ENCODE results near the gene GAB2.

Gene GAB2

DNA sequence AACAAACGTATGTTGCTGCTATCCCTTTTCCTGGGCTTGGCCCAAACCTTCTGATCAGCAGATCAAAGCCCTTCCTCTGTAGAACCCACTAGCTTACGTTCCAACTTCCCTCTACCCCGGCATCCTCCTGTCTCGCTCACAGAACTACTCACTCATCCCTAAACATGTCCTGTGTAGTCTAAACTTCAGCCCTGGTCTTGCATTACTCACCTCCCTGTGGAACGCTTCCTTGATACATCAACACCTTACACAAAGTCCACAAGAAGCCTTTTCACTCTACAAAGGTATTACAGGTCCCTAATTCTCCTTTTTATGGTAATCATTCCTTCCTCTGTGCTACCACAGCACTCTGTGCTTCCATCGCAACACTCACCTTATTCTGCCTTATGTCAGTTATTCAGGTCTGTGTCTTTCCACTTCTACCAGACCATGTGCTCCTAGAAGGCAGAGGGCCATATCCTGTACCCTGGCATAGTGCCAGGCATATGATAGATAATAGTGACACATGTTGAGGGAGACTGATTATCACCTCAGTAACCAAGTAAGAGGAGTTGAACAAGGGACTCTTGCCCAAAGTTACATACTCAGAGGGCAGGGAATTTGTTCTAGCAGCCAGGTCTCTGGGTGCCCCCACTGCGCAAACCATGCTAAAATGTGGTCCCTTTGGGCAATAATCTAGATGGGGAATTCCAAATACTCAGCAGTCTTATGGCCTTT lies 187.3 kb downstream of the GAB2 start:
- Histone ChIP-seq H3K27me3 (replicated peaks in 2 of 5; ENCODE audit: control insufficient read depth in 4 of 5, insufficient read depth in 5 of 5, low read length in 4 of 5) (no peaks in the 10 kb centered on the region), H3K9me3 (ENCODE audit: control extremely low read depth in 1 of 5, control insufficient read depth in 4 of 5, insufficient read depth in 2 of 5, low read depth in 1 of 5, low read length in 4 of 5) (no peaks in the 10 kb centered on the region), H3K4me3 (ENCODE audit: control insufficient read depth in 1 of 7, extremely low read depth in 1 of 7, insufficient read depth in 4 of 7, low read depth in 2 of 7, low read length in 6 of 7) (no peak overlapping the region), H3K27ac (ENCODE audit: insufficient read depth in 1 of 2, low read depth in 1 of 2, low read length in 2 of 2, poor library complexity in 1 of 2, severe bottlenecking in 2 of 2) (no peak overlapping the region), H3K4me1 (ENCODE audit: control extremely low read depth in 1 of 4, control insufficient read depth in 4 of 4, insufficient read depth in 4 of 4, low read length in 3 of 4) (peaks cover 2 to 22% (median 11%) of the 10 kb centered on the region in 4 experiments), H3K36me3 (ENCODE audit: control insufficient read depth in 4 of 4, insufficient read depth in 4 of 4, low read length in 3 of 4) (peaks cover 3 to 16% (median 9%) of the 10 kb centered on the region in 4 experiments)
- POLR2A ChIA-PET: no interaction called here
- CTCF ChIA-PET: interaction anchor here (1.3 kb wide), 1 partner anchor 334 kb away, joined by 5 read pairs; no protein-coding TSS in a partner anchor
- DNase-seq: peak in 2 of 3 donors; percentile 24 to 36
- WGBS (ENCODE audit: insufficient coverage): 73% methylated on average over 4 of the region's 7 CpGs

DNA sequence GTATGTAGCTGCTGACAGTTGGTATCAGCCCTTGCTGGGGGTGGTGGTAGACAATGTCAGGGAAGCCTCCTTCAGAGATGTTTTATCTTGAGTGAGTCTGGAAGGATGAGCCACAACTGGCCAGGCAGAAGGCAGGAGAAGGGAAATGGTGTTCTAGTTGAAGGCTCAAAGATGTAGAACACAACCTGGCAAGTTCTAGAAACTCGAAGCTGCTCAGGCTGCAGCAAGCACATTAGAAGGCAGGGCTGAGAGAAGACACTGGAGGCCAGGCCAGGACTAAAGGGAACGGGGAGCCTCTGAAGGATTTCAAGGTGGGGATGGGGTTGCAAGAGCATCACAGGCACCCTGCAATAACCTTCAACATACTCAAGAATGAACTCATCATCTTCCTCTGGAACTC lies 188.5 kb downstream of the GAB2 start:
- peaks cover 2 to 22% (median 11%) of the 10 kb centered on the region in 4 experiments for H3K4me1 ChIP-seq (ENCODE audit: control extremely low read depth in 1 of 4, control insufficient read depth in 4 of 4, insufficient read depth in 4 of 4, low read length in 3 of 4)
- H3K4me3 ChIP-seq (ENCODE audit: control insufficient read depth in 1 of 7, extremely low read depth in 1 of 7, insufficient read depth in 4 of 7, low read depth in 2 of 7, low read length in 6 of 7): no peak overlapping the region
- WGBS (ENCODE audit: insufficient coverage): 100% methylated on average over 2 of the region's 2 CpGs
- DNase-seq: no peak
- H3K27me3 ChIP-seq (replicated peaks in 2 of 5; ENCODE audit: control insufficient read depth in 4 of 5, insufficient read depth in 5 of 5, low read length in 4 of 5): no peaks in the 10 kb centered on the region
- H3K36me3 ChIP-seq (ENCODE audit: control insufficient read depth in 4 of 4, insufficient read depth in 4 of 4, low read length in 3 of 4): peaks cover 9 to 28% (median 19%) of the 10 kb centered on the region in 4 experiments
- H3K27ac ChIP-seq (ENCODE audit: insufficient read depth in 1 of 2, low read depth in 1 of 2, low read length in 2 of 2, poor library complexity in 1 of 2, severe bottlenecking in 2 of 2): no peak overlapping the region
- CTCF ChIA-PET: interaction anchor here (1.0 to 6.5 kb wide), 12 partner anchors 9 to 359 kb away, joined by 3 to 67 read pairs (median 4); no protein-coding TSS in a partner anchor
- no peaks in the 10 kb centered on the region for H3K9me3 ChIP-seq (ENCODE audit: control extremely low read depth in 1 of 5, control insufficient read depth in 4 of 5, insufficient read depth in 2 of 5, low read depth in 1 of 5, low read length in 4 of 5)
- POLR2A ChIA-PET: no interaction called here

DNA sequence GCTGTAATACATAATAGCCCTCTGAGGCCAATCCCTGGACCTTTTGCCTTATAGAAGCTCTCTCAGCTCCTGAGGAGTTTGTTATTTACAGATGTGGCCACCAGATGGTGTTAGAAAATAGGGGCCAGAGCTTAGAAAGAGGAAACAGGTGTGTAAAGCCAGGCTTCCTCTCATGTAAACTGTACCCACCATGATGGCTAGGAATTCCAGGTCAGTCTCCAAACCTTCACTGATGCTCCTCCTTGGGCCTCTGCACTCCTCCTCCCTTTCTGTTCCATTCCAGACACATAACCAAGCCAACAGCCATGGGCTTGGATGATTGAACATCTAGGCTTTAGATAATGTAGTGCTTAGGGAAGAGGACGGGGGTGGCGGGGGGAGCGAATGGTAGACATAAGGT lies 189.2 kb downstream of the GAB2 start:
- DNase-seq: peak; percentile 77 to 88 (median 87)
- Histone ChIP-seq H3K27ac (ENCODE audit: insufficient read depth in 1 of 2, low read depth in 1 of 2, low read length in 2 of 2, poor library complexity in 1 of 2, severe bottlenecking in 2 of 2) (no peak overlapping the region), H3K4me1 (ENCODE audit: control extremely low read depth in 1 of 4, control insufficient read depth in 4 of 4, insufficient read depth in 4 of 4, low read length in 3 of 4) (peaks cover 2 to 22% (median 11%) of the 10 kb centered on the region in 4 experiments), H3K36me3 (ENCODE audit: control insufficient read depth in 4 of 4, insufficient read depth in 4 of 4, low read length in 3 of 4) (peaks cover 9 to 34% (median 21%) of the 10 kb centered on the region in 4 experiments), H3K4me3 (ENCODE audit: control insufficient read depth in 1 of 7, extremely low read depth in 1 of 7, insufficient read depth in 4 of 7, low read depth in 2 of 7, low read length in 6 of 7) (no peak overlapping the region), H3K9me3 (ENCODE audit: control extremely low read depth in 1 of 5, control insufficient read depth in 4 of 5, insufficient read depth in 2 of 5, low read depth in 1 of 5, low read length in 4 of 5) (no peaks in the 10 kb centered on the region), H3K27me3 (replicated peaks in 2 of 5; ENCODE audit: control insufficient read depth in 4 of 5, insufficient read depth in 5 of 5, low read length in 4 of 5) (no peaks in the 10 kb centered on the region)
- ChIA-PET CTCF (interaction anchor here (0.7 to 6.5 kb wide), 31 partner anchors 9 to 360 kb away, joined by 3 to 67 read pairs (median 4); no protein-coding TSS in a partner anchor), POLR2A (interaction anchor here (1.2 kb wide), 1 partner anchor 188 kb away, joined by 5 read pairs; no protein-coding TSS in a partner anchor)
- WGBS (ENCODE audit: insufficient coverage): no CpG with 5 or more reads among the region's 3 CpGs

DNA sequence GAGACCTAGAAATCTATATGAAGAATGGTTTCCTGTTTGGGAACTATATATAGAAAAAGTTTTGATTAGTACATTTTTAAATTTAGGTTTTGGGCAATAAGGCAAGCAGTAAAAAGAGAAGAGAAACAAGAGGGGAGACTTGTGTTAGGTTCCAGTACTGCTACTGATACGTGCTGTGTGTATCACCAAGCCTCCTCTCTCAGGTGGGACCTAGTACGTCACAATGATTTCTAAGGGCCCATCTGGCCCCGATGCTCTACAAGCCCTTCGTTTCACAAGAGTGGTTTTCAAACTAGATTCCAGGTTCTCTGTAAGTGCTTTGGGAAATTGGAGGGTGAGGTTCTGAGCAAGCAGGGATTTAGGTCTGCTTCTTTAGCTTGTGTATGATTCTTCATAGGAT lies 189.7 kb downstream of the GAB2 start:
- DNase-seq: no peak
- no peaks in the 10 kb centered on the region for H3K27me3 ChIP-seq (replicated peaks in 2 of 5; ENCODE audit: control insufficient read depth in 4 of 5, insufficient read depth in 5 of 5, low read length in 4 of 5)
- H3K36me3 ChIP-seq (ENCODE audit: control insufficient read depth in 4 of 4, insufficient read depth in 4 of 4, low read length in 3 of 4): peaks cover 14 to 40% (median 24%) of the 10 kb centered on the region in 4 experiments
- POLR2A ChIA-PET: interaction anchor here (1.2 kb wide), 1 partner anchor 188 kb away, joined by 5 read pairs; no protein-coding TSS in a partner anchor
- H3K9me3 ChIP-seq (ENCODE audit: control extremely low read depth in 1 of 5, control insufficient read depth in 4 of 5, insufficient read depth in 2 of 5, low read depth in 1 of 5, low read length in 4 of 5): no peaks in the 10 kb centered on the region
- H3K27ac ChIP-seq (ENCODE audit: insufficient read depth in 1 of 2, low read depth in 1 of 2, low read length in 2 of 2, poor library complexity in 1 of 2, severe bottlenecking in 2 of 2): peak overlapping the region in 1 of 2 experiments; percentile 3
- CTCF ChIA-PET: interaction anchor here (0.7 to 6.5 kb wide), 30 partner anchors 8 to 360 kb away, joined by 3 to 67 read pairs (median 4); no protein-coding TSS in a partner anchor
- WGBS (ENCODE audit: insufficient coverage): 84% methylated on average over 4 of the region's 4 CpGs
- peaks cover 2 to 22% (median 11%) of the 10 kb centered on the region in 4 experiments for H3K4me1 ChIP-seq (ENCODE audit: control extremely low read depth in 1 of 4, control insufficient read depth in 4 of 4, insufficient read depth in 4 of 4, low read length in 3 of 4)
- H3K4me3 ChIP-seq (ENCODE audit: control insufficient read depth in 1 of 7, extremely low read depth in 1 of 7, insufficient read depth in 4 of 7, low read depth in 2 of 7, low read length in 6 of 7): no peak overlapping the region

- CTCF ChIA-PET: interaction anchor here (1.0 to 6.5 kb wide), 10 partner anchors 13 to 346 kb away, joined by 3 to 67 read pairs (median 4); no protein-coding TSS in a partner anchor
- WGBS (ENCODE audit: insufficient coverage): 99% methylated on average over 10 of the region's 12 CpGs
- no peak for DNase-seq
- peaks cover 2 to 22% (median 11%) of the 10 kb centered on the region in 4 experiments for H3K4me1 ChIP-seq (ENCODE audit: control extremely low read depth in 1 of 4, control insufficient read depth in 4 of 4, insufficient read depth in 4 of 4, low read length in 3 of 4)
- no peaks in the 10 kb centered on the region for H3K27me3 ChIP-seq (replicated peaks in 2 of 5; ENCODE audit: control insufficient read depth in 4 of 5, insufficient read depth in 5 of 5, low read length in 4 of 5)
- POLR2A ChIA-PET: interaction anchor here (1.2 kb wide), 1 partner anchor 189 kb away, joined by 5 read pairs; no protein-coding TSS in a partner anchor
- no peaks in the 10 kb centered on the region for H3K9me3 ChIP-seq (ENCODE audit: control extremely low read depth in 1 of 5, control insufficient read depth in 4 of 5, insufficient read depth in 2 of 5, low read depth in 1 of 5, low read length in 4 of 5)
- H3K27ac ChIP-seq (ENCODE audit: insufficient read depth in 1 of 2, low read depth in 1 of 2, low read length in 2 of 2, poor library complexity in 1 of 2, severe bottlenecking in 2 of 2): no peak overlapping the region
- H3K4me3 ChIP-seq (ENCODE audit: control insufficient read depth in 1 of 7, extremely low read depth in 1 of 7, insufficient read depth in 4 of 7, low read depth in 2 of 7, low read length in 6 of 7): no peak overlapping the region
- H3K36me3 ChIP-seq (ENCODE audit: control insufficient read depth in 4 of 4, insufficient read depth in 4 of 4, low read length in 3 of 4): peaks cover 16 to 45% (median 28%) of the 10 kb centered on the region in 4 experiments
These were observed 190.6 kb downstream of the GAB2 start for GRCh38 chr11:78226684-78227680.

- Histone ChIP-seq H3K36me3 (ENCODE audit: control insufficient read depth in 4 of 4, insufficient read depth in 4 of 4, low read length in 3 of 4) (peaks cover 21 to 66% (median 47%) of the 10 kb centered on the region in 4 experiments), H3K4me1 (ENCODE audit: control extremely low read depth in 1 of 4, control insufficient read depth in 4 of 4, insufficient read depth in 4 of 4, low read length in 3 of 4) (peaks cover 2 to 14% (median 7%) of the 10 kb centered on the region in 4 experiments), H3K9me3 (ENCODE audit: control extremely low read depth in 1 of 5, control insufficient read depth in 4 of 5, insufficient read depth in 2 of 5, low read depth in 1 of 5, low read length in 4 of 5) (no peaks in the 10 kb centered on the region), H3K4me3 (ENCODE audit: control insufficient read depth in 1 of 7, extremely low read depth in 1 of 7, insufficient read depth in 4 of 7, low read depth in 2 of 7, low read length in 6 of 7) (no peak overlapping the region), H3K27me3 (replicated peaks in 2 of 5; ENCODE audit: control insufficient read depth in 4 of 5, insufficient read depth in 5 of 5, low read length in 4 of 5) (no peaks in the 10 kb centered on the region), H3K27ac (ENCODE audit: insufficient read depth in 1 of 2, low read depth in 1 of 2, low read length in 2 of 2, poor library complexity in 1 of 2, severe bottlenecking in 2 of 2) (no peak overlapping the region)
- CTCF ChIA-PET: interaction anchor here (0.8 to 6.5 kb wide), 3 partner anchors 14 to 340 kb away, joined by 3 to 67 read pairs (median 3); partner anchors contain the start of gene USP35
- 100% methylated on average over 3 of the region's 7 CpGs for WGBS (ENCODE audit: insufficient coverage)
- POLR2A ChIA-PET: no interaction called here
- DNase-seq: no peak
These were observed 192.7 kb downstream of the GAB2 start for GRCh38 chr11:78224906-78225420.
